Mesenteric fat pad (tissue), 1 donor: ENCODE measurements around the gene ABLIM3. TPM values are rescaled to one million over a fixed set of nuclear protein-coding genes. Genes with fewer than 3 reads are reported as not detected.

Experiments
- DNase-seq: peaks from one replicate; pipeline ENCODE4 v3.0.0-alpha.2; 2020; ENCODE audit warnings: low spot score
- long read RNA-seq: library from polyadenylated mRNA; unstranded; transcript quantifications from one replicate; pipeline ENCODE4 v2.0.0, GENCODE V29; 2020
- total RNA-seq: library from RNA; stranded (reverse); fragmentation: NEBNext Ultra II Directional; extraction: Animal tissue kit (Norgen Biotek cat#: 25700); gene quantifications from one replicate; pipeline ENCODE4 v1.2.1, GENCODE V29; 2021
- donor health status: DM: yes; HTN: yes; CAD: no.

Gene ABLIM3
- 190 TPM for total RNA-seq
- long read RNA-seq, transcript ABLIM3-204 (2 exons, 778 nt), result major isoform, 7 of 149 reads
- long read RNA-seq, partial matches to known transcripts, result 93 of 149 reads
- long read RNA-seq, other reads (novel, unspliced or antisense), result 49 of 149 reads

DNA sequence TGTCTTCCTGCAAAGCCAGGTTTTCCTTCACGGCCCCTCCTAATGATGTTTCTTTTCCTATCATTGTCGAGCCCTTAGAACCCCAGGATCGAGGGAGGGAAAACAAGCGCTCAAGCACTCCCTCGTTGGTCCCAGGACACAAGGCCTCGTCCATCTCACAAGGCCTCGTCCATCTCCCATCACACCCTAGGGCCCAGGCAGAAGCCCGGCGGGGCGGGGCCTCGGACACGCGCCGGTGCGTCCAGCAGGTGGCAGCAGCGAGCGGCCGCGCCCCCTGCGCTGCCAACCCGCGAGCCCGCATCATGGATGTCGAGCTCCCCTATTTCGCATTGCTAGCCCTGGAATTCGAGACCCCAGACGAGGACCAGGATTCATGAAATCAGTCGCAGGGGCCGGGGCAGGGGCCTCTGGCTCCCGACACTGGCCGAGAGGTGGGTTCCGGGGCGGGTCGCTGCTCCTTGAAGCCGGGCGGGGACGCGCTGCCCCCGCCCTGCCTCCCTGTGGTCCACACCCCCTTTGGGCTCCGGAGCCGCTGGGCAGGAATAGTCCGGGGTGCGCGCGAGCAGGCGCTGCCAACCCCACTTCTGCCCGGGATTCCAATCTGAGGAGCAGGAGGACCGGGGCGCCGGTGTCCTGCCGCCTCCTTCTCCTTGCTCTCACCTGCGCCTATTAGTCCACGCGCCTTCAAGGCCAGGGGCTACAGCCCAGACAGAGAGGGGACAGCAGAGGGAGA is at the start of gene ABLIM3:
Gene ABLIM3 (plus strand): TSS at position 270 of the 733 bp plus-strand sequence. CDS start 603 bp downstream, outside the sequence.
- peak; percentile 94 for DNase-seq

DNA sequence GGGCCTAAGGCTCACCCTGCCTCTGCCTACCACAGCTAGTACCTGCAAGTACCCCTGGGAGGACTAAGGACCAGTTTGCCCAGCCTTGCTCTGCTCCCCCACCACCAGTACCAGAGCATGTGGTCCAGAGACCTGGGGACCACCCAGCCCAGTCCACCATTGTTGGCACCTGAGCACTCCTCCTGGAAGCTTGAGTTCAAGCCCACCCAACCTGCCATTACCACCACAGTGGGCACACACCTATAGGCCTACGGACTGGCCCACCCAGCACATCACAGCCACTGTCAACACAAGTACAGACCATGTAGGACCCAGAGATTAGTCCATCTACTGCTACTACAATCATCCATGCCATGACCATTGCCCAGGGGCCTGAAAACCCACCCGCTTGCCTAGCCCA is 47.7 kb upstream of the ABLIM3 start:
- DNase-seq, result no peak

DNA sequence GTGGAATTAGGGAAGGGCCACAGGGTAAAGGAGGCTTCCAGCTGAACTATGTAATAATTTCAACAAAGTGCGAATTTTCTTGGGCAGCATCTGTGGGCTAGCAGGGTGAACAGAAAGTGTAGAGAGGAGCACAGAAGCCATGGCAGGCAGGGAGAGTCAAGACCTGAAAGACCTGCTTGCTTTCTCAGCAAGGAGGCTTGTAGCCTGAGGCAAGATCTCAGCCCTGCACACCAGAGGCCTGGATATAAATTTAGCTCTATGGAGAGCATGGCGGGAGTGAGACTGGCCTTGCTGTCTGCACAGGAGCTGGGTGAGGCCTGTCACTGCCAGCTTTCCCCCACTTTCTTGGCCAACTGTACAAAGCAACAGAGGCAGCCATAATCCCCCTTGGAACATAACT is 46.3 kb upstream of the ABLIM3 start:
- no peak for DNase-seq

DNA sequence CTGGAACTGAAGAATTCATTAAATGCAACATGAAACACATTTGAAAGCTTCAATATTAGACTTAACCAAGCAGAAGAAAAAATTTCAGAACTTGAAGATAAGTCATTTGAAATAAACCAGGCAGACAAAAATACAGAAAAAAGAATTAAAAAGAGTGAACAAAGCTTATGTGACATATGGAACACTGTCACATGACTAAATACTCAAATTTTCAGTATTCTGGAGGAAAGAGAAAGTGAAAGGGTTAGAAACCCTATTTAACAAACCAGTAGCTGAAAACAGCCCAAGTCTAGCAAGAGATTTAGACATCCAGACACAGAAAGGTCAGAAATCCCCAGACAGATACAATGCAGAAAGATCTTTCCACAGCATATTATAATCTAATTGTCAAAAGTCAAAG is 41.4 kb upstream of the ABLIM3 start:
- no peak for DNase-seq

DNA sequence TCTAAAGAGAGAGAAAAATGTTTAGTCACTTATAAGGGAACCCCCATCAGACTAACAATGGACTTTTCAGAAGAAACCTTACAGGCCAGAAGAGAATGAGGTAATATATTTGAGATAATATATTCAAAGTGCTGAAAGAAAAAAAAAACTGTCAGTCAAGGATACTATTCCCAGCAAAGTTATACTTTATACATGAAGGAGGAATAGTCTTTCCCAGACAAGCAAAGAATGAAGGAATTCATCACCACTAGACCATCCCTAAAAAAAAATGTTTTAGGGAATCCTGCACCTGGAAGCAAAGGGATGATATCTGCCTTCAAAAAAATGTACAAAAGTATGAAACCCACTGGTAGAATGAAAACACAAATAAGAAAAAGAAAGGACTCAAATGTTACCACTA is 41.0 kb upstream of the ABLIM3 start:
- DNase-seq, result no peak

DNA sequence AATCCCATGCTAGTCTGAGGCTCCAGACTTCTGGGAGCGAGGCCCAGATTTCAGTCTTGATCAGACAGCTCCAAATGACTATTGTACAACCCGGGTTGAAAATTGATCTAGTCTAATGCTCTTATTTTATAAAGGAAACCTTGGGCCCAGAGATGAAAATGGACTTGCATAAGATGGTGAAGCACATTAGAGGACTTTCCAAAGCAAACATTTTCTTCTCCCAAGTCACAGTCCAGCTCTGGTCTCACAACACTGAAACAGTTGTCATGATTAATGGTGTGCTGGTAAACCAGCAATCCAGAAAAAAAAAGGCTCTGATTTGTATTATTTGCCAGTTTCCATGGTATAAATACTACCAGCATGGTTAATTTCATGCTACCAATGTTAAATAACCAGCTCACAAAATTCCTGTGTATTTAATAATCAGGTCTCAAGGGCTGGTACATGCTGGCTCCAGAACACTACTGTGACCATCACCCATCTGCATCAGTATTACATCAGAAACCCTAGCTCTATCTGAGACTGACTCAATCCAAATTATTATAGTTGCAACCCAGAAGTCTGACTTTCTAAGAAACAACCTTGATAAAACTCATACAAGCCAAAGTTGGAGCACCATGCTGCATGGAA is 32.5 kb upstream of the ABLIM3 start:
- no peak for DNase-seq

DNA sequence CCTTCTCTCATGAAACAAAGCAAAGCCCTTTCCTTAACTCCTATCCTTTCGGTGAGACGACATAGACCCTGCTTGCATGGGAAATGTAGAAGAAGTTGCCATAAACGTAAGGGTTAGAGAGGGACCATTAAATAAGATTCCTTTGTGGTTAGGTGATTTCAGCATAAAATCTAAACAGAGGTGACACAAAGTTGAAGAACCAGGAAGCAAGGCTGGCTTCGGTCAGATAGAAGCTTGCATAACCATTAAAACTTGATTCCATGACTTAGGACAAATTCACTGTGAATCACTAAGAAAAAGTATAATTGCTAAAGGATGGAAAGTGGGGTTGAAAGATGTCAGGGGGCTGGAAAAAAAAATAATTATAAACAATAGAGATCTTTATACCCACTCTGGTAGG is 30.9 kb upstream of the ABLIM3 start:
- no peak for DNase-seq

DNA sequence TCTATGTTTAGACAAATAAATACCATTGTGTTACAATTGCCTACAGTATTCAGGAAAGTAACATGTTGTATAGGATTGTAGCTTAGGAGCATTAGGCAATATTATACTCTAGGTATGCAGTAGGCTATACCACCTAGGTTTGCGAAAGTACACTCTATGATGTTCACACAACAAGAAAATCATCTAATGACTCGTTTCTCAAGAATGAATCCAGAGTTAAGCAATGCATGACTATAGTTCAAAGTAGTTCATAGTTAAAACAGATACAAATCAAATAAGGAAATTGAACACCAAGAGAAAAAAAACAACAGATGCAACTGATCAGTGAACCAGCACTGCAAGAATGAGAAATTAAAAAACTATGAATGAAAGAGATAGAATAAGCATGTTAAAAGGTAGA is 27.6 kb upstream of the ABLIM3 start:
- no peak for DNase-seq

DNA sequence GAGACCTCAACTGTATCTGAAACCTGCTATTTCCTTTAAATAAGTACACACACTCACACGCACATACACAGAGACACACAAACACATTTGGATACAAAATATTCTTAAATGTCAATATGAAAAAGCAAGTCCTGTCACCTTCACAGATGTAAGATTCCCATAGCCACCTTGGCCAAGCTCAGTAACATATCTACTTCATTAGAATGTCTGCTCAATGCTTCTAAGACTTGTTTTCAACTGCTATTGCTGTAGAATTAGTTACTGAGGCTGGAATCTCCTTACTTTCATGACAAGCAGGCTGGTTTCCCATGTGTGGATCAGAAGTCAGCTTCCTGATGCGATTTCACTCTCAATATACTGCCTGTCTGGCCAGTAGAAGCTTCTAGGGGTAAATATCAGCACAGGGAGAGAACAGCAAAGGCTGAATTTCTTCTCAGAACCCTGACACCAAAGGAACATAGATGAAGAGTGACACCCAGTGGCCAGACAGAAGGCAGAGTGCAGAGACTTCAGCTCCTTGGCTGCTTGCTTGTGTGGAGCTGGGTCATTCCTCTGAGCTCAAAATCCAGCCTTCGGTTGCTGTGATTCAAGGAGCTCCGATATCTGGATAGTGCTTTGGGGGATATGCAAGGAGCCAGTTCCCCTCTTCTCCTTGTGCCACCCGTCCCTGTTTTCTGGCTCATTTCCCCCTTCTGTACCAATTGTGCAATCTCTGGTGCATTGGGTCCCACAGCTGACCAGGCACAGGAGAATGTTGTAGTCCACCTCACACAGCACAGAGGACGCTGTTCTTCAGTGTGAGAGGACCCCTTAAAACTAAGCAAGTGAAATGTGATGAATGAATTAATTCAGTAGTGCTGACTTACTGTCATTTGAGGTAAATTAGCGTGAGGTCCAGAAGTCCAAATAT is 26.6 kb upstream of the ABLIM3 start:
- no peak for DNase-seq

DNA sequence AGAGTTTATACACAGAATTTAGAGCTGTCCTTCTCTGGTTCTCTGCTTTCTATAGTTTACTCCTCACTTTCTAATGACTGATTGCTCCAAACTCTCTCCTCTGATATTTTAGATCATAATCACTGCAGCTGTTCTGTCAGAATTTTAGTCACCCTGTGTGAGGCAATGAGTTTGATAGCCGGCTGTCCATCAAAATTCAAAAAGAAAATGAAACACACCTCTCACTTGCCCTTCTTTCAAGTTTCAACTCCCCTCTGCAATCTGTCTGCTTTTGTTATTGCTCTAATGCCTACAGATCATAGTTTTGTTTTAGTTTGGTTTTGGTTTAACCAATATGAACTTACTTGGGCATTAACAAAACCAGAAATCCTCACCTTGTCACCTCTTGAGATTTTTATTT is 23.3 kb upstream of the ABLIM3 start:
- no peak for DNase-seq

DNA sequence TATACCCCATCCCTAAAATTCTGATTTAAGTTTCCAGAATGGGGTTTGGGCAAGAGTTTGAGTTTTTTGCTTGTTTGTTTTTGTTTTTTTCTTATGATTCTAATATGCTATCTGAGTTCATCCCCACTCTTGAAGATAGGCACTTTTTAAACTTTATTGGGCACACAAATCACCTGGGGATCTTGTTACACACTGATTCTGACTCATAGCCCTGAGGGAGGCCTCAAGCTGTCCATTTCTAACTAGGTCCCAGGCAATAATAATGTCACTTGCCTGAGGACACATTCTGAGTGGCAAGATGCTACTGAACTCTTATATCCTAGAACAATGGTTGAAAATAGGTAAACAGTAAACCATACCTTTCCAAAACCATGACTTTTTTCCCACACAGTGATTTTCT is 22.8 kb upstream of the ABLIM3 start:
- DNase-seq, result no peak

DNA sequence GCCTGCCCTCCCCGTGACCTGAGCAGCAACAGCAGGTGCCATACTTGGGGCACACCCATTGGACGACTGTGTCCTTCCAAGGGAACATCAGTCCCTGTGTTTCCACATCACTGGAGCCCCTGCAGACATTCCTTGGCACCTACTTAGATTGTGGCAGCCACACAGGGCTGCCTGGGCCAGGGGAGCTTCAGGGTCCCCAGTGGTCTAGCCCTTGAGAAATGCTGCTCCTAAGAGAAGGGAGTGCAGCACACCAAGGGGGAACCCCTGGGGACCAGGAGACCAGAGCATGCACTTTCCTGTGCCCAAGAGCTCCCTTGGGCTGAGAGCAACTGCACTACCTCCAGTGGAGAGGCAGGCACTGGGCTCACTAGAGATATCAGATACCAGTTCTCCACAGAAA is 20.1 kb upstream of the ABLIM3 start:
- no peak for DNase-seq

DNA sequence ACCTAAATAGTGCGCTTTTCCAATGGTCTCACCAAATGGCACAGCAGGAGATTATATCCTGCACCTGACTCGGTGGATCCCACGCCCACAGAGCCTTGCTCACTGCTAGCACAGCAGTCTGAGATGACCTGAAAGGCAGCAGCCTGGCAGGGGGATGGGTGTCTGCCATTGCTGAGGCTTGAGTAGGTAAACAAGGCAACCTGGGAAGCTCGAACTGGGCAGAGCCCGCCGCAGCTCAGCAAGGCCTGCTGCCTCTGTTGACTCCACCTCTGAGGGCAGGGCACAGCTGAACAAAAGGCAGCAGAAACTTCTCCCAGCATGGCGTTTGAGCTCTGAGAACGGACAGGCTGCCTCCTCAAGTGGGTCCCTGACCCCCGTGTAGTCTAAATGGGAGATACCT is 18.1 kb upstream of the ABLIM3 start:
- no peak for DNase-seq

DNA sequence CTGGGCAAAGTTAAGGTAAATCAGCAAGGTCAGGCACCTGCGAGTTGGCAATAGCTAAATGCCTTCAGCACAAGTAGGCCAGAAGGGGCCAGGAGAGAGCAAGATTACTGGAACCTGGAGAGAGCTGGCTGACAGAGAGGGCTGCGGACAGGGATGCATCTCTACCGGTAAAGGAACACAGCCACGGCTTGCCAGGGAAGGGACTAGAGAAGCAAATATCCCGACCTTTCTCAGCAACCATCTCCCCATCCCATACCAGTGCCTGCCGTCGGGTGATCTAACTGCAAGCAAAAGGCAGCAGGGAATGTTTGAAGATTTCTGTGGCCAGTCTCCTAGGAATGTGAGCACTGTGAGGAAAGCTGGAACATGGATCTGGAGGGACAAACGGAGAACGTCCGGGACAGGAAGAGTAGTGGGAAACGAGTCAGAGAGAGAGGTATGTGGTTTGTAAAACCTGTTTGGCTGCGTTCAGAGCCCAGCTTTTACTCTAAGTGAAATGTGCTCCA is 15.9 kb upstream of the ABLIM3 start:
- no peak for DNase-seq

DNA sequence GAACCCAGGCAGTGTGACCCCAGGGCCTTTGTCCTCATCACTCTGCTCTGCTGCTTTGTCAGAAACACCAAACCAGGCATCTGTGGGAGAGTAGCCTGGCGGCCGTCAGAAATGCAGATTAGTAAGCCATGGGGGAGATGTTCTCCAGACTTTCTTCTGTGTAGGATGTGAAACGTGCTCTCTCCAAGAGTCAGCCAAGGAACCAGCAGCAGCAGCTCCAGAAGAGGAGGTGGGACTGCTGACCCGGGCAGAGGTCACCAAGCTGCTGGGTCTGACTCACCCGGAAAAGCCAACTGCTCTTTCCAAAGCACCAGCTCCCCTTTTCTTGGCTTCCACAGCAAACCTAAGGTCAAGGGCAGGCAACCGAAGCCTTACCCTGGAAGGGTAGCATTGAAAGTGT is 14.4 kb upstream of the ABLIM3 start:
- DNase-seq, result no peak

DNA sequence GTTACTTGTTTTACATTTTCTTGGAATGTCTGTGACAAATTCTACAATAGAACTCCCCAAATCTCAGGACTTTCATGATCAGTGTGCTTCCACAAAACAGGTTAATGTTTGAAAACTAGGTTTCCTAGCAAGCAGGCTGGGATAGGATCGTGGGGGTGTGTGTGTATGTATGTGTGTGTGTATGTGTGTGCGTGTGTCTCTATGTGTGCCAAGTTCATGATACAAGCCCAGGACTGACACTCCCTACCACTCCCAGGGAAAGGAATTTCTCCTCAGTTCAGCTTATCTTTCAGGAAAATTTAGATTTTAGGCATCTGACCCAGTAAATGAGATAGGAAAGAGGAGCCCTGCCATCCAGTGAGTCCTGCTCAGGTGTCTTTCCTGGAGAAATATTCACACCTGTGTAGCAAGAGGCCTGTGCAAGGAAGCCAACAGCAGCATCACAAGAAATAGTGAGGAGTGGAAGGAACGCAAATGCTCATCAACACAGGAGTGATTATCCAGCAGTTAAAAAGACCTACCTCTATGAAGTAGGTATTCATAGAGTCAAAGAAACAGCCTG is 13.8 kb upstream of the ABLIM3 start:
- no peak for DNase-seq

DNA sequence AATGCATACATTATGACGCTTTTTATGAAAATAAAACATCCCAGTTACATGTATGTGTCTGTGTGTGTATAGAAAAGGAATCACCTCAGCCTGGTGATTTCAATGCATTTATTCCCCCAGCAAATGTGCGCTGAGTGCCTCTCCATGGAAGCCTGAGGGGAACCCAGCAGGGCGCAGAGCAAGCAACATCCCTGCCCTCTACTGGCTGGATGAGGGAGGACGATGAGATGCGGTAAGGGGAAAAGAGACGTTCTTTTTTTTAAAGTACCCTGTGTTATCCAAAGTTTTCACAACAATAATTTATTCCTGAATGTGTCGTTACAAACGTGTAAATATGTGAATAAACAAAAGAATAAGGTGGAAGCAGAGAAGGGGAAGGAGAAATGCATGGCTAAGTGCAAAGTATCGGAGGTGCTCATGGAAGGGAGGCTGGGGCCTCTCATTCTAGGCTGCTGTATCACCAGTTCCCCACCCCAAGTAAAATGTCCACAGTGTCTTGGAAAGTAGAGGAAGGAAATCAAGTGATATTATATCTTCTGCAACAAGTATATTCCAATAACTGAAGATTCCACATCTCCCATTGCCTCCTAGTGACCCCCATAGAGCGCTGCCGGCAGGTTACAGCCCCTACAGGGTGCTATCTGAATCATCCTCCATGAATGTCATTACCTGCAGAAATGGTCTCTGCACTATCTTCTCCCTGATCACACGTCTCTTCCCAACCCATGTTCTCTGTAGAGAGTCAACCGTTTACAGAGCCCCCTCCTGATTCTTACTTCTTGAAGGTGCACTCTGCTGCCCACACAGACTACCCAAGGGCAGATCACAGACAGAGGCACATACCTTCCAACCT is 13.0 kb upstream of the ABLIM3 start:
- DNase-seq, result no peak

DNA sequence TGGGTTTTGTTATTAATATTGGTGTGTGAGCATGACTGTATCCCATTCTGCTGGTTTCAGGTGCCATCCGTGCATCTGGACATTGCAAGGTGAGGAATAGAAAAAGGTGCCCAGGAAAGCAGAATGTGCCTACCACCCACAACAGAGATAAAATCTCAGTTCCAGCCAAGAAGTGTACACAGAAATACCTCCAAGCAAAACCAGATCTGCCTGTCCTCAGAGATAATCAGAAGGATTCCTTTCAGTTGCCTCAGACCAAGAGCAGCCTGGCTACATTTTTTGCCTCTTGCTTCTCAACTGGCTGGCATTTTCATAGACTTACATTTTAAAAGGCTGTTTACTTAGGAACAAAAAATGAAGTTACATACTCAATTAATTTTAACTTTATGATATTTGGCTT is 12.1 kb upstream of the ABLIM3 start:
- DNase-seq, result no peak

DNA sequence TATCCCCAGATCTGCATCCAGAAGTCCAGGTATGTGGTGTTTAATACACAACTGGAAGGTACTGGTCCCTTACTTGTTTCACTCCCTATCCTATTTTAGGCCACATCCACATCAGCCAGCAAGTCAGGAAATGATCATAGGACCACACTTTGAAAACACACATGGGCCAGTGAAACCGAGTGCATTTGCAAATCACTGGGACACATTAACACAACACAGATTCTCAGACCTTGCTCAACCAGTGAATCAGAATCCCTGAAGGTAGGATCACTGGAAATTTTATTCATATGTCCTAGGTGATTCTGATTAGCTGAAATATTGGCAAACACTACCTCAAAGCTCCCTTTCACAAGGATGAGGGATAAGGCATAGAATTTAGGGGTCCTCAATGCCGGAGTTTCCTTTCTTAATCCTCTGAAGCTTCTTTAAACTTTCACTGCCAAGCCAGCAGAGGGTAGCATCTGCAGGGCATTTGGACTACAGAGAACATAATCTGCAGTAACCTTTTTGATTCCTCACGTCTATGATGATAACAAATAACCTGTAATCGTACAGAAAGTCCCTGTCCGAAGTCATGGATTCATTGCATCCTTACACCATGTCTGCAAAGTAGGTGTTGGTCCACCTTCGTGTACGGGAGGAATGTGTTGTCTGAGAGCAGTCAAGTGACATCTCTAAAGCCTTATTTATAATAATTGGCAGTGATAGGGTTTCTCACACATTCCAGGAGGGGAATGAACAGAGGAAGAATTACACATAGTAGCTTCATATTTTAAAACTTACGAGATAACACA is 11.0 kb upstream of the ABLIM3 start:
- DNase-seq, result no peak

DNA sequence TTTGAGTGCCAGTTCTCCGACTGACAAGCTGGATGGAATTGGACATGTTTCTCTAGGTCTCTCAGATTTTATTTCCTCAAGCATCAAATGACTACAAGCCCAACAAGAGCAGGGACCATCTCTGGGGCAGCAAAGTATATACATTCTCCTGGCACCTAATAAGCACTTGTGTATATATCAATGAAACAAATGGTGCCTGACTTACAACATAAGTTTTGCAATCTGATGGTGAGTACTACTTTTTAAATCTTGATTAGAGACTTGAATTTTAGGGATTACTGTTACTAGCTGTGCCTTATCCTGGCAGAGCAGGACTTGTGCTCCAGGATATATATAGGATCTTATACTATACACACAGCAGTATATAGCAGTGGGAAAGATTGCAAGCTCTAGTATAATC is 8.8 kb upstream of the ABLIM3 start:
- no peak for DNase-seq
